SKM-1 (cell line): ENCODE data around the gene NFATC4.
"Not testable (repeated sequence)": the region's sequence is repeated elsewhere in the genome, so short reads cannot be mapped to it uniquely, and the experiment has no call there.

ENCODE experiments used
- DNase-seq: peaks from one replicate; lab custom pipeline; 2025; ENCODE audit not compliant: unreplicated experiment; lab: John Stamatoyannopoulos, UW

The NFATC4 gene

GRCh38 chr14:24366721-24367513 is 1.1 kb upstream of the NFATC4 start:
- DNase-seq: no peak

GRCh38 chr14:24368212-24368561 is 203 bp downstream of the NFATC4 start:
- DNase-seq: no peak

- no peak for DNase-seq
Measured at GRCh38 chr14:24368562-24369252, 723 bp downstream of the NFATC4 start.

- no peak for DNase-seq
Measured at GRCh38 chr14:24369463-24369862, 1.5 kb downstream of the NFATC4 start.

GRCh38 chr14:24369907-24370687 is 2.1 kb downstream of the NFATC4 start:
- DNase-seq: no peak

GRCh38 chr14:24370748-24371147 is 2.8 kb downstream of the NFATC4 start:
- no peak for DNase-seq

- DNase-seq: not testable (repeated sequence)
Measured at GRCh38 chr14:24371605-24372004, 3.6 kb downstream of the NFATC4 start.

GRCh38 chr14:24372701-24373416 is 4.9 kb downstream of the NFATC4 start:
- DNase-seq: no peak

- no peak for DNase-seq
Measured at GRCh38 chr14:24376448-24377070, 8.6 kb downstream of the NFATC4 start.

GRCh38 chr14:24377126-24377525 is 9.1 kb downstream of the NFATC4 start:
- DNase-seq: no peak

- no peak for DNase-seq
Measured at GRCh38 chr14:24377657-24378056, 9.7 kb downstream of the NFATC4 start.

GRCh38 chr14:24378327-24378726 is 10.3 kb downstream of the NFATC4 start:
- no peak for DNase-seq

- DNase-seq: no peak
Measured at GRCh38 chr14:24378981-24379906, 11.3 kb downstream of the NFATC4 start.

GRCh38 chr14:24379907-24380730 is 12.1 kb downstream of the NFATC4 start:
- DNase-seq: no peak

- DNase-seq: no peak
Measured at GRCh38 chr14:24381363-24382063, 13.5 kb downstream of the NFATC4 start.

GRCh38 chr14:24382064-24382371 is 14.0 kb downstream of the NFATC4 start:
- DNase-seq: no peak

GRCh38 chr14:24384169-24384568 is 16.2 kb downstream of the NFATC4 start:
- DNase-seq: no peak

GRCh38 chr14:24385524-24385923 is 17.5 kb downstream of the NFATC4 start:
- no peak for DNase-seq
